ENCODE data around the gene COA7.
"Not testable (repeated sequence)": the region's sequence is repeated elsewhere in the genome, so short reads cannot be mapped to it uniquely, and the experiment has no call there.

Gene COA7

GRCh38 chr1:52697795-52698674 lies at the start of gene COA7:
TSS of gene COA7 (minus strand) at chr1:52698347. CDS start at chr1:52698326, 21 bp downstream.
- Histone ChIP-seq H3K27ac (peak within 1 kb of the TSS in 20 of 21 experiments; percentile 15 to 86 (median 76)), H3K4me3 (peak within 1 kb of the TSS; percentile 56 to 95 (median 64))

- no peak overlapping the region for H3K4me3 ChIP-seq
- H3K27ac ChIP-seq: no peak overlapping the region
These were observed 49.3 kb upstream of the COA7 start for GRCh38 chr1:52747450-52747849.

- Histone ChIP-seq H3K27ac (no peak overlapping the region), H3K4me3 (no peak overlapping the region)
These were observed 48.0 kb upstream of the COA7 start for GRCh38 chr1:52746189-52746588.

- H3K27ac ChIP-seq: no peak overlapping the region
- no peak overlapping the region for H3K4me3 ChIP-seq
These were observed 43.1 kb upstream of the COA7 start for GRCh38 chr1:52741259-52741658.

- H3K27ac ChIP-seq: no peak overlapping the region
- no peak overlapping the region for H3K4me3 ChIP-seq
These were observed 41.7 kb upstream of the COA7 start for GRCh38 chr1:52739699-52740467.

- Histone ChIP-seq H3K27ac (no peak overlapping the region), H3K4me3 (no peak overlapping the region)
These were observed 40.7 kb upstream of the COA7 start for GRCh38 chr1:52738893-52739292.

GRCh38 chr1:52738148-52738547 lies 40.0 kb upstream of the COA7 start:
- no peak overlapping the region for H3K4me3 ChIP-seq
- no peak overlapping the region for H3K27ac ChIP-seq

- not testable (repeated sequence) for H3K27ac ChIP-seq
These were observed 37.2 kb upstream of the COA7 start for GRCh38 chr1:52735371-52735770.

GRCh38 chr1:52733368-52733767 lies 35.2 kb upstream of the COA7 start:
- H3K4me3 ChIP-seq: no peak overlapping the region
- no peak overlapping the region for H3K27ac ChIP-seq

More at GRCh38 chr1:52735371-52735770, 37.2 kb upstream of the COA7 start:
- H3K4me3 ChIP-seq: not testable (repeated sequence)

GRCh38 chr1:52727956-52728656 lies 30.0 kb upstream of the COA7 start:
- Histone ChIP-seq H3K27ac (no peak overlapping the region), H3K4me3 (peak overlapping the region in 1 of 7 experiments; percentile 86)

GRCh38 chr1:52727114-52727586 lies 29.0 kb upstream of the COA7 start:
- Histone ChIP-seq H3K27ac (peak overlapping the region in 19 of 21 experiments; percentile 76 to 93 (median 87)), H3K4me3 (peak overlapping the region; percentile 65 to 96 (median 86))

GRCh38 chr1:52726265-52727113 lies 28.3 kb upstream of the COA7 start, which contains the start of gene ZYG11B:
TSS of gene ZYG11B (plus strand) at chr1:52726453. CDS start at chr1:52726654, 201 bp downstream.
- peak within 1 kb of the TSS; percentile 76 to 93 (median 86) for H3K27ac ChIP-seq

GRCh38 chr1:52725903-52726264 lies 27.7 kb upstream of the COA7 start:
- peak overlapping the region; percentile 65 to 96 (median 86) for H3K4me3 ChIP-seq
- peak overlapping the region in 11 of 21 experiments; percentile 38 to 93 (median 87) for H3K27ac ChIP-seq

More at GRCh38 chr1:52726265-52727113, 28.3 kb upstream of the COA7 start, which contains the start of gene ZYG11B:
- H3K4me3 ChIP-seq: peak within 1 kb of the TSS; percentile 65 to 96 (median 86)

GRCh38 chr1:52723260-52723659 lies 25.1 kb upstream of the COA7 start:
- no peak overlapping the region for H3K27ac ChIP-seq
- no peak overlapping the region for H3K4me3 ChIP-seq

- not testable (repeated sequence) for H3K27ac ChIP-seq, H3K4me3 ChIP-seq
These were observed 17.1 kb upstream of the COA7 start for GRCh38 chr1:52715296-52715695.

- H3K4me3 ChIP-seq: no peak overlapping the region
These were observed 15.4 kb upstream of the COA7 start for GRCh38 chr1:52713590-52713989.

GRCh38 chr1:52709016-52709415 lies 10.9 kb upstream of the COA7 start:
- H3K27ac ChIP-seq: no peak overlapping the region

More at GRCh38 chr1:52713590-52713989, 15.4 kb upstream of the COA7 start:
- no peak overlapping the region for H3K27ac ChIP-seq

GRCh38 chr1:52707927-52708655 lies 9.9 kb upstream of the COA7 start:
- H3K4me3 ChIP-seq: no peak overlapping the region
- no peak overlapping the region for H3K27ac ChIP-seq

More at GRCh38 chr1:52709016-52709415, 10.9 kb upstream of the COA7 start:
- H3K4me3 ChIP-seq: no peak overlapping the region

All from skin epidermis (tissue), 12 donors.